ENCODE results near the gene SETDB1. TPM values are rescaled to one million over a fixed set of nuclear protein-coding genes. Genes with fewer than 3 reads are reported as not detected.

The SETDB1 gene
- total and polyA plus RNA-seq, 2 of the 13 experiments (the other 11 are each of a cell fraction or from before 2014, with no cell fraction given): 33.1 to 34.6 TPM

DNA sequence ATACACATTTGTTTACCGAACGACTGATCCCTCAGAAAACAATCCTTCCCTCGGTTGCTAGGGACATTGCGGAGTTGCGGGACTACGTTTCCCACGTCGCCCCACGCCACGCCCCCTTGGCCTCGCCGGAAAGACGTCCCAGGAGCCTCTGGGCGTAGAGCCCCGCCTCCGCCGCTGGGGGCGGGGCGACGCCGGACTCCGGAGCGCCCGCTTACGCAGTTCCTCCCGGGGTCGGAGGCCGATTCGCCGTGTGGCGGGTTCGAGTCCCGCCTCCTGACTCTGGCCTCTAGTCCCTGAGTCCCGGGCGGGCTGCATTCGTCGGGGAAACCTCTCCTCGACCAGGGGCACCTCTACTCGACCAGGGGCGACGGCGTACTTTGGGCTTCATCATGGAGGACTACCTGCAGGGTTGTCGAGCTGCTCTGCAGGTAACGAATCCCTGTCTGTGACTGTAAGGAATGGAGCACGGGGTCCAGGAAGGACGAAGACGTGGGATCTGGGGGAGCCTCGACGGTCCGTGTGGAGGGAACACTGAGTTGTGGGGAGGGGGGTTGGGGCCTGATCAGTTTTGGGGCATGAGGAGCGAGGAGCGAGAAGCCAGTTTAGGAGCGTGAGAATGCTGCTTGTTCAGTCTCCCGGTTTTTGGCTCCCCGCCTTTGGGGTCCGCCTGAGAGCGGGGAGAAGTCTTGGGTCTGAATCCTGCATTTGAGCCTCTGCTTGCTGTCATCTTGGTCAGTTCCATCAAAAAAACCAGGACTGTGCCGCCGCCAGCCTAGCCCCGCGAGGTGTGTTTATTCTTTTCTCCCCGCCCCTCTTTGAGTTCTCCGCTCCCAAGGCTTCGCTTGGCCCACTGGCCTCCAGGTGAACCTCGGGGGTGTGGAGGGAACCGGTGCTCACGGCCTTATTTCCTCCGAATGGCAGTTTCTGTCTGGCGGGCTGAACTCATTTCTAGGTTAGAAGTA is 82.4 kb downstream of the SETDB1 start, which contains the start of gene PRUNE1 (continued):
- TF ChIP-seq, protein P1, sequence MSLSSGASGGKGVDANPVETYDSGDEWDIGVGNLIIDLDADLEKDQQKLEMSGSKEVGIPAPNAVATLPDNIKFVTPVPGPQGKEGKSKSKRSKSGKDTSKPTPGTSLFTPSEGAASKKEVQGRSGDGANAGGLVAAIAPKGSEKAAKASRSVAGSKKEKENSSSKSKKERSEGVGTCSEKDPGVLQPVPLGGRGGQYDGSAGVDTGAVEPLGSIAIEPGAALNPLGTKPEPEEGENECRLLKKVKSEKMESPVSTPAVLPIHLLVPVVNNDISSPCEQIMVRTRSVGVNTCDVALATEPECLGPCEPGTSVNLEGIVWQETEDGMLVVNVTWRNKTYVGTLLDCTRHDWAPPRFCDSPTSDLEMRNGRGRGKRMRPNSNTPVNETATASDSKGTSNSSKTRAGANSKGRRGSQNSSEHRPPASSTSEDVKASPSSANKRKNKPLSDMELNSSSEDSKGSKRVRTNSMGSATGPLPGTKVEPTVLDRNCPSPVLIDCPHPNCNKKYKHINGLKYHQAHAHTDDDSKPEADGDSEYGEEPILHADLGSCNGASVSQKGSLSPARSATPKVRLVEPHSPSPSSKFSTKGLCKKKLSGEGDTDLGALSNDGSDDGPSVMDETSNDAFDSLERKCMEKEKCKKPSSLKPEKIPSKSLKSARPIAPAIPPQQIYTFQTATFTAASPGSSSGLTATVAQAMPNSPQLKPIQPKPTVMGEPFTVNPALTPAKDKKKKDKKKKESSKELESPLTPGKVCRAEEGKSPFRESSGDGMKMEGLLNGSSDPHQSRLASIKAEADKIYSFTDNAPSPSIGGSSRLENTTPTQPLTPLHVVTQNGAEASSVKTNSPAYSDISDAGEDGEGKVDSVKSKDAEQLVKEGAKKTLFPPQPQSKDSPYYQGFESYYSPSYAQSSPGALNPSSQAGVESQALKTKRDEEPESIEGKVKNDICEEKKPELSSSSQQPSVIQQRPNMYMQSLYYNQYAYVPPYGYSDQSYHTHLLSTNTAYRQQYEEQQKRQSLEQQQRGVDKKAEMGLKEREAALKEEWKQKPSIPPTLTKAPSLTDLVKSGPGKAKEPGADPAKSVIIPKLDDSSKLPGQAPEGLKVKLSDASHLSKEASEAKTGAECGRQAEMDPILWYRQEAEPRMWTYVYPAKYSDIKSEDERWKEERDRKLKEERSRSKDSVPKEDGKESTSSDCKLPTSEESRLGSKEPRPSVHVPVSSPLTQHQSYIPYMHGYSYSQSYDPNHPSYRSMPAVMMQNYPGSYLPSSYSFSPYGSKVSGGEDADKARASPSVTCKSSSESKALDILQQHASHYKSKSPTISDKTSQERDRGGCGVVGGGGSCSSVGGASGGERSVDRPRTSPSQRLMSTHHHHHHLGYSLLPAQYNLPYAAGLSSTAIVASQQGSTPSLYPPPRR (CRISPR knock-in tag; IDR thresholded peaks at IDR 0.05; ENCODE audit: borderline replicate concordance): no peak; the same call in 1 of the 2 replicates
- TF ChIP-seq, protein P2, sequence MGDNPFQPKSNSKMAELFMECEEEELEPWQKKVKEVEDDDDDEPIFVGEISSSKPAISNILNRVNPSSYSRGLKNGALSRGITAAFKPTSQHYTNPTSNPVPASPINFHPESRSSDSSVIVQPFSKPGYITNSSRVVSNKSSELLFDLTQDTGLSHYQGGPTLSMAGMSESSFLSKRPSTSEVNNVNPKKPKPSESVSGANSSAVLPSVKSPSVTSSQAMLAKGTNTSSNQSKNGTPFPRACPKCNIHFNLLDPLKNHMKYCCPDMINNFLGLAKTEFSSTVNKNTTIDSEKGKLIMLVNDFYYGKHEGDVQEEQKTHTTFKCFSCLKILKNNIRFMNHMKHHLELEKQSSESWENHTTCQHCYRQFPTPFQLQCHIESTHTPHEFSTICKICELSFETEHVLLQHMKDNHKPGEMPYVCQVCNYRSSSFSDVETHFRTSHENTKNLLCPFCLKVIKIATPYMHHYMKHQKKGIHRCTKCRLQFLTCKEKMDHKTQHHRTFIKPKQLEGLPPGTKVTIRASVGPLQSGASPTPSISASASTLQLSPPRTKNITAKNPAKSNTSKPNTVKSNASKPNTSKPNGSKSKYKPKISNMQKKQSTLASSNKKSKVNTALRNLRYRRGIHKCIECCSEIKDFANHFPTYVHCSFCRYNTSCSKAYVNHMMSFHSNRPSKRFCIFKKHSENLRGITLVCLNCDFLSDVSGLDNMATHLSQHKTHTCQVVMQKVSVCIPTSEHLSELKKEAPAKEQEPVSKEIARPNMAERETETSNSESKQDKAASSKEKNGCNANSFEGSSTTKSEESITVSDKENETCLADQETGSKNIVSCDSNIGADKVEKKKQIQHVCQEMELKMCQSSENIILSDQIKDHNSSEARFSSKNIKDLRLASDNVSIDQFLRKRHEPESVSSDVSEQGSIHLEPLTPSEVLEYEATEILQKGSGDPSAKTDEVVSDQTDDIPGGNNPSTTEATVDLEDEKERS (CRISPR knock-in tag; IDR thresholded peaks at IDR 0.05): no peak
- no peak for TF ChIP-seq MATR3 (CRISPR knock-in tag; IDR thresholded peaks at IDR 0.05)
- no peak for TF ChIP-seq ZNF383 (CRISPR knock-in tag; IDR thresholded peaks at IDR 0.05; ENCODE audit: borderline replicate concordance)
- no peak for TF ChIP-seq ZNF30 (CRISPR knock-in tag; IDR thresholded peaks at IDR 0.05)
- no peak for TF ChIP-seq SP2 (CRISPR knock-in tag; IDR thresholded peaks at IDR 0.05)
- TF ChIP-seq, protein P3, sequence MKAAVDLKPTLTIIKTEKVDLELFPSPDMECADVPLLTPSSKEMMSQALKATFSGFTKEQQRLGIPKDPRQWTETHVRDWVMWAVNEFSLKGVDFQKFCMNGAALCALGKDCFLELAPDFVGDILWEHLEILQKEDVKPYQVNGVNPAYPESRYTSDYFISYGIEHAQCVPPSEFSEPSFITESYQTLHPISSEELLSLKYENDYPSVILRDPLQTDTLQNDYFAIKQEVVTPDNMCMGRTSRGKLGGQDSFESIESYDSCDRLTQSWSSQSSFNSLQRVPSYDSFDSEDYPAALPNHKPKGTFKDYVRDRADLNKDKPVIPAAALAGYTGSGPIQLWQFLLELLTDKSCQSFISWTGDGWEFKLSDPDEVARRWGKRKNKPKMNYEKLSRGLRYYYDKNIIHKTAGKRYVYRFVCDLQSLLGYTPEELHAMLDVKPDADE (CRISPR knock-in tag; IDR thresholded peaks at IDR 0.05): no peak
- peak; percentile 61 for TF ChIP-seq ZNF350 (CRISPR knock-in tag; IDR thresholded peaks at IDR 0.05; ENCODE audit: borderline replicate concordance, low read depth)
- TF ChIP-seq ZNF3 (CRISPR knock-in tag; IDR thresholded peaks at IDR 0.05): no peak
- no peak for TF ChIP-seq NFE2 (CRISPR knock-in tag; IDR thresholded peaks at IDR 0.05)
- TF ChIP-seq TARDBP (CRISPR knock-in tag; IDR thresholded peaks at IDR 0.05): peak; percentile 55; the same call in 1 of the 2 replicates
- TF ChIP-seq SP1 (IDR thresholded peaks at IDR 0.05): no peak
- peak; percentile 98 for TF ChIP-seq SP1 (CRISPR knock-in tag; IDR thresholded peaks at IDR 0.05)
- TF ChIP-seq, protein P4, sequence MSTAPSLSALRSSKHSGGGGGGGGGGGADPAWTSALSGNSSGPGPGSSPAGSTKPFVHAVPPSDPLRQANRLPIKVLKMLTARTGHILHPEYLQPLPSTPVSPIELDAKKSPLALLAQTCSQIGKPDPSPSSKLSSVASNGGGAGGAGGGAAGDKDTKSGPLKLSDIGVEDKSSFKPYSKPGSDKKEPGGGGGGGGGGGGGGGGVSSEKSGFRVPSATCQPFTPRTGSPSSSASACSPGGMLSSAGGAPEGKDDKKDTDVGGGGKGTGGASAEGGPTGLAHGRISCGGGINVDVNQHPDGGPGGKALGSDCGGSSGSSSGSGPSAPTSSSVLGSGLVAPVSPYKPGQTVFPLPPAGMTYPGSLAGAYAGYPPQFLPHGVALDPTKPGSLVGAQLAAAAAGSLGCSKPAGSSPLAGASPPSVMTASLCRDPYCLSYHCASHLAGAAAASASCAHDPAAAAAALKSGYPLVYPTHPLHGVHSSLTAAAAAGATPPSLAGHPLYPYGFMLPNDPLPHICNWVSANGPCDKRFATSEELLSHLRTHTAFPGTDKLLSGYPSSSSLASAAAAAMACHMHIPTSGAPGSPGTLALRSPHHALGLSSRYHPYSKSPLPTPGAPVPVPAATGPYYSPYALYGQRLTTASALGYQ (CRISPR knock-in tag; IDR thresholded peaks at IDR 0.05): peak; percentile 79; the same call in 1 of the 2 replicates
